AG09319 (cell line): ENCODE measurements around the gene CLRN3.

Experiments used
- DNase-seq: peaks from one replicate; pipeline ENCODE4 v3.0.0-alpha.2; 2010; ENCODE audit warnings: low read depth; ENCODE audit errors: extremely low read depth
- TF ChIP-seq, protein P1 (sequence below): IDR thresholded peaks from 2 replicates; pipeline ENCODE4 v1.5.1; 2011; ENCODE audit warnings: low read depth, mild to moderate bottlenecking, inconsistent platforms, low read length, moderate library complexity

CLRN3 gene

GRCh38 chr10:127886371-127887051, 6.2 kb downstream of the CLRN3 start:
- TF ChIP-seq, protein P1, sequence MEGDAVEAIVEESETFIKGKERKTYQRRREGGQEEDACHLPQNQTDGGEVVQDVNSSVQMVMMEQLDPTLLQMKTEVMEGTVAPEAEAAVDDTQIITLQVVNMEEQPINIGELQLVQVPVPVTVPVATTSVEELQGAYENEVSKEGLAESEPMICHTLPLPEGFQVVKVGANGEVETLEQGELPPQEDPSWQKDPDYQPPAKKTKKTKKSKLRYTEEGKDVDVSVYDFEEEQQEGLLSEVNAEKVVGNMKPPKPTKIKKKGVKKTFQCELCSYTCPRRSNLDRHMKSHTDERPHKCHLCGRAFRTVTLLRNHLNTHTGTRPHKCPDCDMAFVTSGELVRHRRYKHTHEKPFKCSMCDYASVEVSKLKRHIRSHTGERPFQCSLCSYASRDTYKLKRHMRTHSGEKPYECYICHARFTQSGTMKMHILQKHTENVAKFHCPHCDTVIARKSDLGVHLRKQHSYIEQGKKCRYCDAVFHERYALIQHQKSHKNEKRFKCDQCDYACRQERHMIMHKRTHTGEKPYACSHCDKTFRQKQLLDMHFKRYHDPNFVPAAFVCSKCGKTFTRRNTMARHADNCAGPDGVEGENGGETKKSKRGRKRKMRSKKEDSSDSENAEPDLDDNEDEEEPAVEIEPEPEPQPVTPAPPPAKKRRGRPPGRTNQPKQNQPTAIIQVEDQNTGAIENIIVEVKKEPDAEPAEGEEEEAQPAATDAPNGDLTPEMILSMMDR = no peak
- DNase-seq = no peak

DNA sequence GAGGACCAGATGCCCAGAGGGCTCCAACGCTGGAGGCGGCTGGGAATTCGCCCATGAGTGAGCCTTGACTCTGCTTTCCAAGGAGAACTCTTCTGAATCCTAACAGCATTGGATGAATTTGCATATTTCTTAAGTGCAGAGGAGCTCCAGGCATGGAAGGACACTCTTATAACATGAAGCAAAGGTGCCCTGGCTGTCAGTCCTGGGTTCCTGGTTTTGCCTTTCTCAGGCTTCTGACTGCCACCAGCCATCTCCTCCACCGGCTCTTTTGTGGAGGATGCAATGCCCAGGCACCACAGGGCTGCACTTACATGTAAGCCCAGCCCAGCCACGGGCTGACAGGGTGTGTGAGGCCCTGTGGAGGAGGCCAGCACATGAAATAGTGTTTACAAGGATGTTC, 8.2 kb downstream of the CLRN3 start:
- TF ChIP-seq, protein P1 = no peak

GRCh38 chr10:127883516-127883915, 9.2 kb downstream of the CLRN3 start:
- TF ChIP-seq, protein P1 = no peak
- DNase-seq = no peak

More for the DNA sequence above, 8.2 kb downstream of the CLRN3 start:
- DNase-seq = no peak

GRCh38 chr10:127882801-127883459, 9.8 kb downstream of the CLRN3 start:
- no peak for DNase-seq
- TF ChIP-seq, protein P1 = no peak

DNA sequence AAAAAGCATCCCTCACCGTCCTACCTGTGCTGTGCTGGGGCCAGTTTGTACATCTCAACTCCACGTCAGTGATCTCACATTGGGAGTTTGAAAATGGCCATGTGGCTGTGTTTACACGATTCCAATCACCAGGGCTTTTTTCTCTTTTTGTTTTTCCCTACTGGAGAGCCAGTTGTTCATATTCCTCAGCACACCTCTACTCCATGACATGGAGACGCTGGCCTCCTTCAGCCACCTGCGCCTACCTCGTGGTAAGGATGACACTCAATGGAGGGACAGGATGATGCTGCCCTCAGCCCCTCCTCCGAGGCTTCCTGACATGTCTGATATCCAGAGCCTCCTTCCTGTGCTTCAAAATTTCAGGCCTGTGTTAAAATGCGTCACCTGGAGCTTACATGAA, 10.3 kb downstream of the CLRN3 start:
- TF ChIP-seq, protein P1 = no peak
- no peak for DNase-seq

DNA sequence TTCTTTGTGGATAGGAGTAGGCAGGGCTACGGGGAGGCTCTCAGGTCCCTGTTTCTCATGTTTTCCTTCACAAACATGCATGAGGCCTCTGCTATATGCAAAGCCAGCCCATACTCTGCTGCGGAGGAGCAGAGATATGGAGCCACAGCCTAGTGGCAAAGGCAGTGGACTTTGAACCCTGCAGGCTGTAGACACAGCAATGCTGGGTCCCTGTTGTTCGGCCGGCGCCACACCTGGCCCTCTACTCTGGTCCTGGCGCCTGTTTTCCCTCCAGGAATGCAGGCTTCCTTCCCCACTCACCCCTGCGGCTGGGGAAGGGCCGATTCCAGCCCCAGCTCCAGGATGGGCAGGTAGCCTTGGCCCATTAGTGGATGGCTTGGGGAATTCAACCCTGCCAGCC, 11.5 kb downstream of the CLRN3 start:
- TF ChIP-seq, protein P1 = no peak
- no peak for DNase-seq

DNA sequence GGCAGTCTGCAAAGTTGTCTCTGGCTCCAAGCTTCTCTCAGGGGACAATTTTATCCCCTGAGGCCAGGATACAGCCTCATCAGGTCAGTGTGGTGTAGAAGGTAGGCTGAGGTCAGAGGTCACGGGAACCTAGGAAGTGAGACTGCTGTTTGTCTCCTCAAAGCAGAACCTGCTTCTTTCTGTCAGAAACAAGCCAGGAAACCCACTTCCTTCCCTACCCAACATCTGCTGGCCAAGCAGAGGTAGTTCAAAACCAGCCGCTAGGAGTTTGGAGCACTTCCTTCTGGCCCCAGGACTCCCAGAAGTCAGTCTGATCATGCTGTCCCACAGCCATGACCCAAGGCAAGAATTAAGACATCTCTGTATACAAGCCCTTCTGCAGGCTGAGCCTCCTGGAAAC, 12.2 kb downstream of the CLRN3 start:
- DNase-seq = no peak
- TF ChIP-seq, protein P1 = no peak
